Mesenteric fat pad (tissue), 1 donor: ENCODE data around the gene RGS8. TPM values are rescaled to one million over a fixed set of nuclear protein-coding genes. Genes with fewer than 3 reads are reported as not detected.

Experiments
- DNase-seq: peaks from one replicate; pipeline ENCODE4 v3.0.0-alpha.2; 2020; ENCODE audit warnings: low spot score
- long read RNA-seq: library from polyadenylated mRNA; unstranded; transcript quantifications from one replicate; pipeline ENCODE4 v2.0.0, GENCODE V29; 2020
- total RNA-seq: library from RNA; stranded (reverse); fragmentation: NEBNext Ultra II Directional; extraction: Animal tissue kit (Norgen Biotek cat#: 25700); gene quantifications from one replicate; pipeline ENCODE4 v1.2.1, GENCODE V29; 2021
- donor health status: DM: yes; HTN: yes; CAD: no.

Gene RGS8, protein sequence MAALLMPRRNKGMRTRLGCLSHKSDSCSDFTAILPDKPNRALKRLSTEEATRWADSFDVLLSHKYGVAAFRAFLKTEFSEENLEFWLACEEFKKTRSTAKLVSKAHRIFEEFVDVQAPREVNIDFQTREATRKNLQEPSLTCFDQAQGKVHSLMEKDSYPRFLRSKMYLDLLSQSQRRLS
- not detected for total RNA-seq
- long read RNA-seq = 0 reads

DNA sequence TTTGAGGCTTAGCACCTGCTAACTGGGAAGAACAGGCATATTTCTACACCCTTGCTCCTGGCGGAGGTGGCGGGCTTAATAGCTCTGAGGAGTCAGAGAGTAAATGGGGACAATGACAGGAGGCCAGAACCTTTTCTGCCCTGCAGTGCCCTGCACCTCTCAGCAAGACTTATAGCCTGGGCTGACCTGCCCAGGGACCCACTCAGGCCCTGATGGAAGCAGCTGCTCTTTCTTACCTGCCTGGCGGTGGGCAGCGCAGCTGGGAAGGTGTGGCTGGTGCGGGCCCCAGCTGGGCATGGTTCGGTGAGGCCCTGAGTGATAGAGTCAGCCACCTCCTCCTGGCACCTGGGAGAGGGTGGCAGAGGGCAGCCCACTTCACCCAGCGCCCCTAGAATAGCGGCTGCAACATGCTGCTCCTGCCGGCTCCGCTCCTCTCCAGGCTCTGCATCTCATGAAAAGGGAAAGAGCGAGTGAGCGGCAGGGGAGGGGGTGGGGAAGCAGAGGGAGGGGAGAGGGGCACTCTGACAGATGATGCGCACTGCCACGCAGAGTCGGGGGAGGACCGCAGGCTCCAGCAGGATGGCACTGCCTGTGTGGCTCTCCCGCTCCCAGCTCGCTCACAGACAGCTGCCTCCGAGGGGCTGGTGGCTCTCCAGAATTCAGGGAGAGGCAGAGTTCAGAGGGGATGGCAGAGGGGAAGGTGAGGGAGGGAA, at the start of gene RGS8:
Gene RGS8, minus strand, starts transcription at position 472 of the 713 bp plus-strand sequence. CDS start 14,938 bp downstream, outside the sequence.
- DNase-seq = no peak

DNA sequence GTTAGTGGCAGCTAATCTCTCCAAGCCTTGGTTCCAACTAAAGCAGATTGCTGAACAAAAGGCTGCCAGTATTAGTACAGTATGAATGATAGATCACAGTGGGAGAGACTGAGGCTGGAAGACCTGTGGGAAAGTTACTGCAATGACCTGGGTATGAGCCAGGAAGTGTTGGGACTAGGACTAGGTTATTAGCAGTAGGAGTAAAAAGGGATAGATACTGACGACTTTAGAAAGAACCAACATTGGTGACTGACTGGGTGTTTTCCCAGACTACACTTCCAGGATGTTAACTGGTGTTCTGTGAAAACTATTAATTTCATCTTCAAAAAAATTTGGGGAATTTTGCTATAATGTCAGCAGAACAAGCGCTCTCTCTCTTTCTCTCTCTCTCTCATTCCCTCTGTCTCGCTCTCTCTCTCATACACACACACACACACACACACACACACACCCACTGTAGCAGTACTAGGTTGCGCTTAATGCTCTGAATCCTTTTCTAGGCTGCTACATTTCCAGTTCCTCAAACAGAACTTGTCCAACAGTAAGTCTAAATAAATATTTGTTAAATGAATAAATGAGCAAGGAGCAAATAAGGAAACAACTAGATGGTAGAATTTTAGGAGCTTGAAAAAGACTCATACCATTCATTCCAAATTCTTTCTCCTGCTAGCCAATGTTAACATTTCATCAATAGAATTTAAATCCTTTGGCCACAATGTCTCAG, 47.6 kb upstream of the RGS8 start:
- DNase-seq = no peak

DNA sequence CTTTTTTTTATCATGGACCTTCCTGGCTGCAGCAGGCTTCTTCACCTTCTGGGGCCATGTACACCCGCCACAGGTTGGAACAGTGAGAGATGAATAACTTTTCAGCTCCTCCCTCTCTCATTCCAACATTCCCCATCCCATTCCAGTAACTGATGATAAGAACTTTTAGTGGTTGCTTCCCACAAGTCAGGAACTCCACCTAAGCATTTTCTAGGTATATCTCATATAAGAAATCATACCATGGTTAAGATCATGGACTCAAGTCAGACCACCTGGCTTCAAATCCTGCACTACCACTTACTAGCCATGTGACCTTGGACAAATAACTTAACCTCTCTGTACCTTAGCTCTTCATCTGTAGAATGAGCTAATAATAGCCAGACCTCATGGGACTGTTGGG, 42.5 kb upstream of the RGS8 start:
- DNase-seq = no peak

DNA sequence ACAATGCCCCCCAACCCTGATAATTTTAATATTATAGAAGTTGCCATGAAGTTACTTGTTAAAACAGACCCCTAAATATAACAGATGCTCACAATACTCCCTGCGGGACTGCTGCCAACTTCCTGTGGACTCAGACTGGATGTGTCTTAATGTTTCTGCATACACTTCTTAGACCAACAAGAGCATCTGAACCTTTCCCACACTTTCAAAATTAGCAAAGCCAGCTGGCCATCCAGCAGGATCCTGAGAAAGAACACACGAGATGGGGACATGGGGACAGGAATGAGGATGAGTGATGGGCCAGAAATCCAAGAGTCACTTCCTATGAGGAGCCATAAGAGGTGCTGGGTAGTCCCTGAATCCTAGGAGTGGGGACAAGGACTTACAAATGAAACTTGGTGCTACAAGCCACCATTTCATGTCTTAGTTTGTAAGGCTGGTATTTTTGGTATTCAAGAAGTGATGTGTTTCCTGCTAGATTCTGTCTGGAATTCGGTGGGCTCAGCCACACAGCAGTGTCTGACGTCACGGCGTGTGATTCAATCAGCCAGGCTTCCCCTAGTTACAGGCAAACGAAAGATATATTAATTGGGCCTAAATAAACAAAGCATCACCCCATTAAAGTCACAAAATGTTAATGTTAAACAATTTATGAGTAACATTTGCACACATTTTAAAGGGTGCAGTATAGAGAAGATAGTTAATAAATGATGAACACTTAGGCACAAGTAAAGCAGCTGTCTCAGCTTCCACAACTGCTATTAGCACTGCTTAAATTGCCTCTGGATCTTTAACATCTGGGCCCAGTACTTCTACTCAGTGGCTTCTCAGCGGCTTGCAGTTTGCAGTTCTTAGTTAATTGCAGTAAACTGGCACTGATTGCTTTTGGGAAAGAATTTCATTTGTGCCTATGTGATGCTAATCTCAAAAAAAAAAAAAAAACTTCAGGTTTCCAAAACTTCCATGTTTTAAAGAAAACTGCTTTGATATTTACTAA, 41.2 kb upstream of the RGS8 start:
- DNase-seq = no peak

DNA sequence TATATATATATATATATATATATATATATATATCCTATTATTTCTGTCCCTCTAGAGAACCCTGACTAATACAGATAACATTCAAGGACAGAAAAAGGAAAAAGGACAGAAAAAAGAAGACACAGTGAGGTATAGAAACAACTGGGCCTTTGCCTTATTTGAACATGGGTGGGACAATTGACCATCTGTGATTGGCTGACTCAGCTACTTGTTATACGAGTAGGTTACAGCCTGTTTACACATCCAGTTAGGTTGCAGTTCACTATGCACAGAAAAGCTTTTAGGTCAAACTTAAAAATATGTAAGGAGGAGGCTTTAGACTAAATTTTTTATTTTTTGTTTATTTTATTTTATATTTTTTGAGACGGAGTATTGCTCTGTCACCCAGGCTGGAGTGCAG, 39.8 kb upstream of the RGS8 start:
- no peak for DNase-seq

DNA sequence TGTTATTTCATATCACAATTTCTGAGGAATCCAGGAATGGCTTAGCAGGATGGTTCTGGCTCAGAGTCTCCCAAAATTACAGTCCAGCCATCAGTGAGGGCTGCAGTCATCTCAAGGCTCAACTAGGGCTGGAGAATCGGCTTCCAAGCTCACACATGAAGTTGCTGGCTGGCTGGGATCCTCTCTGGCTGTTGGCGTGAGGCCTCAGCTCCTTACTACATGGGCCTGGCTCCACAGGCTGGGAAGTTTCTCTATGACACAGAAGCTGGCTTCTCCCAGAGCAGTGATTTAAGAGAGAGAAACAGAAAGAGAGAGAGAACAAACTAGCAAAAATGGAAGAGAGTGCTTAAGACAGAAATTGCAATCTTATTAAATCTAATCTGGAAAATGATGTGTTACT, 38.8 kb upstream of the RGS8 start:
- no peak for DNase-seq

DNA sequence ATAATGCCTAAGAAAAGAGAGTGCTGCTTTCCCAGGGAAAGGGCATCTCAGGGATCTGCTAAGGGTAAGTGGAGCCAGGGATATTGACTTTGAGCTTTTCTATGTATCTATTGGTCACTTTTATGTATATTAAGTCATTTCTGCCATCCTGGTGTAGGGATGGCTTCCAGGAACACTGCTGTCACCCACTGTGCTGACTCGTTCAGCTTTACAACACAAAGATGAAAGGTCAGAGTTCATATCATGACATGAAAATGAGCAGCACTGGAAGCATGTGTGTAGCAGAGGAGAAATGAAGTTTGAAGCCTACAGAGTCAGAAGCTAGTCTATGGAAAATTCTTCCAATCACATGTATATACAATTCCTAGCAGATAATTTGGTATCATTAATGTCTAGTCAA, 37.1 kb upstream of the RGS8 start:
- DNase-seq = no peak

DNA sequence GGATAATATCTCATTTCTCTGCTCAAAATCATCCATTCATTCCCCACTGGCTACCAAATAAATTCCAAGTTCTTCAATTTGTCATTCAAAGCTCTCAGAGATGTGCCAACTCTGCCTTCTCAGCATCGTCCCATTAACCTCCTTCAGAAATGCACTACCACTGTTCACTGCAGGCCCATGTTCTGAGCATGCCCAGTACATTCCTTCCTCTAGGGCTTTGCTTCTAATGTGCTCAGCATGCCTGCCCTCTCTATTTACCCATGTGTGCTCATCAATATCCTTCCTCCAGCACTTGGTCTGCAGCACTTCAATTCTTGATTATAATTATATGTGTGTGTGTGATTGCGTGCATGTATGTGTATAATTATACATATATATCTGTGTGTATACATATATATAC, 36.1 kb upstream of the RGS8 start:
- no peak for DNase-seq

DNA sequence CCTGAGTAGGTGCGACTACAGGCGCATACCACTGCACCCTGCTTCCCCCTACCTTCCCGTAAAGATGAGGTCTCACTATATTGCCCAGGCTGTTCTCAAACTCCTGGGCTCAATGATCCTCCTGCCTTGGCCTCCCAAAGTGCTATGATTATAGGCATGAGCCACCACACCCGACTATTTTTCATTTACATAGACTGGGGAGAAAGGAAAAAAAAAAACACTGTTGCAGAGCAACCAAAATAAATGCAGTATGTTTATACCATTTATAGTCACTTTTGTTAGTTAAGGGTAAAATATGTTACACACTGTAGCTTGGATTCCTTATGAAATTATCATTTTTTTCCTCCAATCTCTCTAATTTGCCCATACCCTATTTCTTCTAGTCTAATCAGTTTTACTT, 35.2 kb upstream of the RGS8 start:
- no peak for DNase-seq

DNA sequence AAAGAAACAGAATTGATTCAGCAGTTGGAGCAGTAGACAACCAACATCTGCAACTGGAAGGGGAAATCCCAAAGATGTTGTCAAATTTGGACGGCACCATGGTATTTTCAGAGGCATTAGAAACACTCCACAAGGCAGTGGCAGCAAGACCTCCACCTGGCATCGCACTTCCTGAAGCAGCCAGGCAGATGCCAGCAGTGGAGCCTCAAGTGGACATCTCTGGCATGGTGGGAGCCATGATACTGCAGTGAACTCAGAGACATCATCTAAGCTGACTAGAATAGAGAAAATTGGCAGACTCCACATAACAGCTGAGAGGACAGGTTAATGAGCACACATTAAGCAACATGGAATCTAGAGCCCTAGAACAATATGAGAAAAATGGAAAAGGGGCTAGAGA, 33.9 kb upstream of the RGS8 start:
- DNase-seq = no peak

DNA sequence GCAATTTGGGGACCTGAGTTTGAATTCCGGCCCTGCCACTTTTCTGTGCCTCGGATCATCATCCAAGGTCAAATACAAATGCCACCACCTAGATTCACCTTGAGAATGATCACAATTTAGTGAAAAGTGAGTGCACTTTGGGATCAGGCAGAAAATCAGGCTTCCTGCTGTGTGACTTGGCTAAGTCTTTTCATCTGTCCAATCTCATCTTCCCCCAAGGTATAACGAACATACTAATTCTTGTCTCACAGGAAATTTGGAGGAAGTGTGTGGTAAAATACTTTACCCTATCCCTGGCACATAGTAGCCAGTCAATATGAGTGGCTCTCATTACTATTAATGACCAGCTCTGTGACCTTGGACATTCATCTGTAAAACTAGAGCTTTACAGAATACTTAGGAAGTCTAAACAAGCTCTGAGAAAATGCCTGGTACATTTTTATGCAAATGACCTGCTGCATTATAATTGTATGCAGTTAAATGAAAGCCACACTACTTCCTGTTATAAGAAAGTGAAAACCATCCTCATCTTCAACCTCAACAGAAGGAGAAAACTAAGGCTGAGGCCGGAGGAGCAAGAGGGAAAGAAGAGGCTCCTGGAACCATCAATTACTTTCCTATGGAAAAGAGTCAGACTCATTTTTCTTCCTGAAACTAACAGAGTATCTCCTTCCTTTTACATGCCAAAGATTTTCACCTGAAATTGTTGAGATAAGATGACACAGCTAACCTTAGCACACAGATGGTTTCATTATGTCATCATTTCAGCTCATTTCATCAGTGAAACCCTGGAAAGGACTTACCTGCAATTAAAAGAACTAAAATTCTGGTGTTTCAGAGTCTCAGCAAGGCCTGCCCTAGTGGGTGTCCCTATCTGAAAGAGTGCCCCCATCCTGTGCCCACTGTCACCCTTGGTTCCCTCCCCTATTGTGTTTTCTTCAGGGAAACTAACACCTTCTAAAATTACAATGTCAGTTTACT, 32.6 kb upstream of the RGS8 start:
- no peak for DNase-seq

DNA sequence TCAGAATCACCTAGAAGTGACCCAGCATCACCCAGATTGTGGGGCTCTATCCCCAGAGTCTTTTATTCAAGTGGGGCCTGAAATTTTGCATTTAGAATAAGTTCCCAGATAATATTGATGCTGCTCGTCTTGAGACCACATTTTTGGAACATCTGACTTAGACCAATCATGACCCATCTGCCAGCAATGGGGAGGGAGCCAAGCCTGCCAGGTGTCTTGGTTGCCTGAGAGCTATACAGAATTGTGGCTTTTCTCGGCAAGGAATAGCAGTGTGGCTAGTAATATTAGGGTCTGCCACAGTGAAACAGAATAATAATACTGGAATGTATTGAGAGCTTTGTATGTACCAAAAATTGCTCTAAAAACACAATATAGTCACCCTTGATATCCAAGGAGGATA, 31.1 kb upstream of the RGS8 start:
- DNase-seq = no peak

DNA sequence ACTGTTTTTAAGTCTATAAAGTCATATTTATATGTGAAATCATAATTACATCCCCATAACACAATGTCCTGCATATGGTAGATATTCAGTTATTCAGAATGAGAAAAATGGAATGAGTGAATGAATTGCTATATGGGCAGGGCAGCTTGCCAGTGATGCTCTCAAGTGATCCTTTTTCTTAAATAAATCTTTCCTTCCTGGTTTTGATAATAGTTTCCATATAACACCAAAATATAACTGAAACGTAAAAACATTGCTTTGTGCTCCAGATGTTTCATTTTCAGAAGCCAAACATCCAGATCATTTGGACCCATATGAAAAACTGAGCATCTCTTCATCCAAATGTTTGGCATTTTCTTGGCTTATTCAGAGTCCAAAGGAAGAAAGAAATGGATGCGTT, 30.2 kb upstream of the RGS8 start:
- no peak for DNase-seq

DNA sequence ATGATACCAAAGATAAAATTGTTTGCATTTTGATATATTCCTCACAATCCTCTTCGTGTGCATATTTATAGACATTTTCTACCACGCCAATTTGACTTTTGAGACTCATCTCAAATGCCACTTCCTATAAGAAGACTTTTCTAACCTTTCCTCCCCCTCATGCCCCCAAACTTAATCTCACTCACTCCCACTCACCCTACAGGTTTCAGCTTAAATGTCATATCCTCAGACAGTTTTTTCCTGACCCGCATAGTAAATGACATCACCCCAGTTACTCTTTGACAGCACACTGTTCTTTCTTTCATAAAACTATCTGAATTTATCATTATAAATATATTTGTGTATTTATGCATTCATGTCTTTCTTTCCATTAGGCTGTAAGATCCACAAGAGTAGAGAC, 29.6 kb upstream of the RGS8 start:
- no peak for DNase-seq

DNA sequence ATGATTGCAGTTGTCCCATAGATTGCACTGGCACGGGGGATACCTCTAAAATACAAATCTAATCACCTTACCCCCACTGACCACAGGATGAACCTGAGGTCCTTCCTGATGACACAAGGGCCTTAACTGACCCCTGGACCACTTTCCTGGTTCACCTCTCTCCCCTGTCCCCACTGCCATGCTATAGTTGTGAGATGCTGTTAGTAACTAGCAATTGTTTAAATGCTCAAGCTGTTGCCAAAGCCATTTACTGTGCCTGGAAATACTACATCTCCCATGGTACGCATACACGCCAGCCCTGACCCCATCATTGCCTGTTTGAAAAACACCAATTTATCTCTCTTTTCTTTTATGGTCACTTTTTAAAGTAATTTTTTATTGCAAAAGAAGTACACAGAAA, 29.1 kb upstream of the RGS8 start:
- DNase-seq = no peak

DNA sequence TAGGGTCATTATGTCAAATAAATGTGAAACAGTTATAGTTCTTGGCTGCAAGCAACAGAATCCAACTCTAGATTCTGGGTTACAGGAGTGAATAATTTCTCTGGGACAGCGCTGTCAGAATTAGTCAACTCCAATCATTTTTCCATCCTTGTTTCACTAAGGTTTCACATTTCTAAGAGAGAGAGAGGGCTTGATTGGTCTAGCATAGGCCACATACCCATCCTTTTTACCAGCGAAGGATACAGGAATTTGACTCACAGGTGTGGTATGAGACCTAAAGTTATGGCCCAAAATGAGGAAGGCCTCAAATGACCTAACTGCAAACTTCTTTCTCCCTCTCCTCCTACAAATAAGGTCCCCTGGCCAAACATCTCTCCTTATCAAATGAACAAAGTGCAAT, 25.5 kb upstream of the RGS8 start:
- DNase-seq = no peak

DNA sequence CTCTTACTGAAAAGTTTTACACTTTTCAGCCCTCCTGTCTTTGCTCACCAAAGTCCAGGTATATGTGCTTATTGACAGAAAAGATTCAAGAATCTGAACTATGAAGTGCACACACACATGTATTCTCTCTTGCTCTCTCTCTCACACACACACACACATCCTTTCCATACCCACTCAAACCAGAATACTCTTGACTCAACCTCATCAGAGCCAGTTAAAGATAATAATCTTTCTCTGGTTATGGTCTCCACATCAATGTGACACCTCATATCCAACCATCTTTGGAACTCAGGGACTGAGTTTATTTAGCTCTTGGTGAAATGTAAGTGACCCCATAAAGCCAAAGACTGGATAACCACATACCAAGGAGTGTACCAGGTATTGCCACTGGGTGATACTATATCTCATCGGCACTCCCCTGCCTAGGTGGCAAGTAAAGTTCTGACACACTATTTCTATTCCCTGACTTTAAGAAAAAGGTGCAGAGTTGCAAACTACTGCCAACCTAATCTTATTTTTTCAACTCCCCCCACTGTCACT, 24.9 kb upstream of the RGS8 start:
- no peak for DNase-seq

DNA sequence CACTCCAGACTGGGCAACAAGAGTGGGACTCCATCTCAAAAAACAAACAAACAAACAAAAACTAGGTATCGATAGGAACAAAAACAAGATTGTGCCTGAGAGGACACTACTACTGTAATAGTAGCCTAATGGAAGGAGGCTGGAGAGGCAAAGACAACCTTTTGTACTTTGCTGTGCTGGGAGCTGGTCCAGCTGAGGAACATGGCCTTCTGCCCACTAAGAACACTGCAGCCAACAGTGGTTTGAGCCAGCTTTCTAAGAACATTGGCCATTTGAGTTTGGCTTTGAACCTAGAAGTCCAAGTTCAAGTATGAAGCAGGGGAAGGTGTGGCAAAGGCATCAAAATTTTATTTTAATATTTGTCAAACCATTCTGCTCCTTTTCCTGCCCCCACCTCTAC, 22.7 kb upstream of the RGS8 start:
- no peak for DNase-seq

DNA sequence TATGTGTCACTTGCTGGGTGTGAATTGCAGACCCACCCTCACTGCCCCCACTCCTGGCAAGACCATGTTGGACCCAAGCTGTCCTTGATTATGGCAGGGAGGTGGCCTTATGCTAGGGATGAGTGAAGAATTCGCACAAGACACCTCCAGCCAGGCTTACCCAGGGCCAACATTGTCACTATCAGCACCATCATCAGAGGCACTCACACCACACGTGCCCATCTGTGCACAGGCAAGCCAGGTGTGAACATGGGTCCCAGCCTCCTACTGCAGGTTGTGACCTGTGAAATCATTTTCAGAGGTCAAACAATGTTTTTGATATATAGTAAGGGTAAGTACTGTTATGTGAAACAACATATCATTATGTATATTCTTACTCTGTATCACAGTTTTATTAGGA, 20.3 kb upstream of the RGS8 start:
- DNase-seq = no peak

DNA sequence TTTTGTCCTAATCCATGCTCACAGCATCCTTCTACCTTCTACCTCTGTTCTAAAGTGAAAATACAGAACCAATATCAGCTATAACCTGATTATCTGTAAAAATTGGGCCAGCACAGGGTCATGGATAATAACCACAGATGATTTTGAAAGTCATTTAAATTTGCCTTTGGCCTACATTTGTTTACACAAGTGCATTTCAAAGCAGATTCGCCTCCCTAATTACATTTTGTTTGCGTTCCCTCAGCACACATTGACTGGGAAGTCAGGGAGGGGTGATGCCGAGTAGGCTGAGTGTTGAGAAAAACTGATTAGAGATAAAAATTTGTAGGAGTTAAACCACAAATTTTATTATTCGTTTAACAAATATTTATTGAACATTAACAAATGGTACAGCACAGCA, 19.2 kb upstream of the RGS8 start:
- no peak for DNase-seq
